Heart left ventricle (tissue), 13 donors: ENCODE data around the gene CCDC60.

Source experiments
- CTCF ChIP-seq, 12 donors: fragments of 200-600 bp; sonication (generic) in 4 of 12; IDR thresholded peaks; one replicate each; pipeline versions ENCODE4 v1.5.0 to v1.8.0; 2018 to 2022; ENCODE audit warnings: antibody characterized with exemption in 12 of 12, mild to moderate bottlenecking in 5 of 12
- POLR2A ChIP-seq, 2 donors: fragments of 450-650 bp; IDR thresholded peaks; one replicate each; pipeline ENCODE4 v1.6.1; 2017; ENCODE audit warnings: antibody characterized with exemption in 2 of 2, mild to moderate bottlenecking in 2 of 2, moderate library complexity in 2 of 2
- donor health status: ischemic (EF 13 %, LVEDD 7.1; RV severe dilation, severe dysfunction).
- donor health status: DM: no; HTN: yes; CAD: no.
- donor health status: DM: no; HTN: no; CAD: no.
- donor health status: ischemic (EF 25% LVEDD 6.9; RV normal size, moderate dysfunction).
- donor health status: ischemic (EF 25% LVEDD 5.7; RV mildly dilated, moderate dysfunction).
- donor health status: ischemic (EF 35%, LVEDD 5.7; RV mildly dilated, moderate dysfunction).
- donor health status: nonischemic (EF 11% LVEDD 7.7; RV severe dilation, severe dysfunction).
- donor health status: DM: yes; HTN: yes; CAD: no.
- donor health status: PGD.
- donor health status: ischemic (EF 29% LVEDD 5.4; RV normal size, mild dysfunction).
- donor health status: nonischemic (EF 23%, LVEDD 6.1; RV moderate dilation, normal function).

GRCh38 chr12:119589097-119589496, 254.6 kb downstream of the CCDC60 start:
- TF ChIP-seq CTCF (IDR thresholded peaks at IDR 0.05) = no peak
- TF ChIP-seq POLR2A (IDR thresholded peaks at IDR 0.05) = no peak
